Uterus (tissue), 4 donors: ENCODE results near the gene FBXL3. TPM values are rescaled to one million over a fixed set of nuclear protein-coding genes. Genes with fewer than 3 reads are reported as not detected.
A peak's percentile ranks its signal among the peaks of the same experiment; 100 is the strongest.

Experiments used
- DNase-seq, 2 donors: peaks; one replicate each; pipeline ENCODE4 v3.0.0-alpha.2; 2019 to 2020
- H3K27ac ChIP-seq, 2 donors: fragments of 200-600 bp; sonication (generic); 1 replicate in 1 of 2; 2 replicates in 1 of 2; pipeline ENCODE4 v1.5.1; 2016 to 2018
- H3K27me3 ChIP-seq, 2 donors: fragments of 200-600 bp; sonication (generic); one replicate each; pipeline ENCODE4 v1.5.1; 2018 to 2019; ENCODE audit warnings: control low read depth in 1 of 2
- H3K36me3 ChIP-seq, 2 donors: fragments of 200-600 bp; sonication (generic); one replicate each; pipeline ENCODE4 v1.5.1; 2019; ENCODE audit warnings: control low read depth in 1 of 2
- H3K4me1 ChIP-seq, 2 donors: fragments of 200-600 bp; sonication (generic); one replicate each; pipeline ENCODE4 v1.5.1; 2018 to 2019; ENCODE audit warnings: control low read depth in 1 of 2
- H3K4me3 ChIP-seq, 2 donors: fragments of 200-600 bp; sonication (generic); 1 replicate in 1 of 2; 2 replicates in 1 of 2; pipeline ENCODE4 v1.5.1; 2018 to 2019; ENCODE audit warnings: mild to moderate bottlenecking in 1 of 2
- H3K9me3 ChIP-seq, 2 donors: fragments of 200-600 bp; sonication (generic); one replicate each; pipeline ENCODE4 v1.5.1; 2019; ENCODE audit warnings: control low read depth in 1 of 2
- POLR2A ChIP-seq, 2 donors: fragments of 450-650 bp; IDR thresholded peaks; one replicate each; pipeline ENCODE4 v1.6.1; 2016; ENCODE audit warnings: antibody characterized with exemption in 2 of 2, mild to moderate bottlenecking in 1 of 2, moderate library complexity in 1 of 2
- intact Hi-C: fragments of 100-400 bp; cut with DNase I; formaldehyde crosslinking; loops from one replicate; pipeline ENCODE4 v1.15.1; 2023; ENCODE audit warnings: low total_unique reads
- total RNA-seq, 4 donors: library from RNA; depleted of rRNA in 3 of 4; stranded (reverse); fragments of >200 nt in 3 of 4; gene quantifications; one replicate each; pipeline versions ENCODE4 v1.1.0 to v1.2.4, GENCODE V29; 2014 to 2023
- TF ChIP-seq, protein P1 (sequence below), 4 experiments: fragments of 200-600 bp in 2 of 4; fragments of 450-650 bp in 2 of 4; sonication (generic) in 2 of 4; IDR thresholded peaks; one replicate each; pipeline ENCODE4 v1.5.1; 2016 to 2019; ENCODE audit warnings: antibody characterized with exemption in 4 of 4, mild to moderate bottlenecking in 2 of 4, moderate library complexity in 1 of 4
- donor health status: DM: yes; HTN: yes; CAD: no.

Gene FBXL3
- total RNA-seq, 4 donors from 2014 or later: 62.8 to 158 (median 92.3) TPM

DNA sequence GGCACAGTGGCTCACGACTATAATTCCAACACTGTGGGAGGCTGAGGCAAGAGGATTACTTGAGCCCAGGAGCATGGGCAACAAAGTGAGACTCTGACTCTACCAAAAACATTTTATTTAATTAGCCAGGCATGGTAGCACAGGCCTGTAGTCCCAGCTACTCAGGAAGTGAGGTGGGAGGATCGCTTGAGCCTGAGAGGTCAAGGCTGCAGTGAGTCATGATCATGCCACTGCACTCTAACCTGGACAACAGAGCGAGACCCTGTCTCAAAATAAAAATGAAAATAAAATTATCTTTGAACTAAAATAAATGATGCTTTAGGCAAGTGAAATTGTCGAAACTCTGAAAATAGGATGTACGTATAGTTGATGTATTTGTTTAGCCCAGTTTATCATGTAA is 43.3 kb downstream of the FBXL3 start:
- DNase-seq: no peak
- Histone ChIP-seq H3K36me3 (no peaks in the 10 kb centered on the region), H3K4me1 (no peaks in the 10 kb centered on the region), H3K27me3 (no peaks in the 10 kb centered on the region), H3K9me3 (no peaks in the 10 kb centered on the region), H3K4me3 (no peak overlapping the region), H3K27ac (no peak overlapping the region)
- intact Hi-C loops: no loop called here
- no peak for TF ChIP-seq POLR2A (IDR thresholded peaks at IDR 0.05)

DNA sequence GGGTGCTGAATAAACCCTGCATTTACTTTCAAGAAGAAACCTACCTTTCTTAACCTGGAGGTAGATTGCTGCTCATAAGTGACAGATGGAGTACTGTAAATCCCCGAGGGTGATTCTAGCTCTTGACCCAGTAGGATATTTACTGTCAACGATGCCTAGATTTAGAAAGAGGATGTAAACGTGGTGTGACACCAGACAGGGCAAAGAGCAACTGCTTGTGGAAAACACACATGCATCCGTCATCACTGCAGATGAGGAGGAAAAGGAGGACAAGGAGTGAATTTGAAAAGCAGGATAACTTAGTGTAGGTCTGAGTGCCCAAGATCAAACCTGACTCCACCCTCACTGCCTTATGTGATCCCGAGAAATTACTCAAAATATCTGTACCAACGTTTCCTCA is 44.9 kb downstream of the FBXL3 start:
- H3K4me3 ChIP-seq: no peak overlapping the region
- no peaks in the 10 kb centered on the region for H3K9me3 ChIP-seq
- no peak overlapping the region for H3K27ac ChIP-seq
- TF ChIP-seq, protein P1, sequence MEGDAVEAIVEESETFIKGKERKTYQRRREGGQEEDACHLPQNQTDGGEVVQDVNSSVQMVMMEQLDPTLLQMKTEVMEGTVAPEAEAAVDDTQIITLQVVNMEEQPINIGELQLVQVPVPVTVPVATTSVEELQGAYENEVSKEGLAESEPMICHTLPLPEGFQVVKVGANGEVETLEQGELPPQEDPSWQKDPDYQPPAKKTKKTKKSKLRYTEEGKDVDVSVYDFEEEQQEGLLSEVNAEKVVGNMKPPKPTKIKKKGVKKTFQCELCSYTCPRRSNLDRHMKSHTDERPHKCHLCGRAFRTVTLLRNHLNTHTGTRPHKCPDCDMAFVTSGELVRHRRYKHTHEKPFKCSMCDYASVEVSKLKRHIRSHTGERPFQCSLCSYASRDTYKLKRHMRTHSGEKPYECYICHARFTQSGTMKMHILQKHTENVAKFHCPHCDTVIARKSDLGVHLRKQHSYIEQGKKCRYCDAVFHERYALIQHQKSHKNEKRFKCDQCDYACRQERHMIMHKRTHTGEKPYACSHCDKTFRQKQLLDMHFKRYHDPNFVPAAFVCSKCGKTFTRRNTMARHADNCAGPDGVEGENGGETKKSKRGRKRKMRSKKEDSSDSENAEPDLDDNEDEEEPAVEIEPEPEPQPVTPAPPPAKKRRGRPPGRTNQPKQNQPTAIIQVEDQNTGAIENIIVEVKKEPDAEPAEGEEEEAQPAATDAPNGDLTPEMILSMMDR (IDR thresholded peaks at IDR 0.05): no peak
- no peak for TF ChIP-seq POLR2A (IDR thresholded peaks at IDR 0.05)
- DNase-seq: no peak
- H3K36me3 ChIP-seq: no peaks in the 10 kb centered on the region
- intact Hi-C loops: no loop called here
- no peaks in the 10 kb centered on the region for H3K4me1 ChIP-seq
- no peaks in the 10 kb centered on the region for H3K27me3 ChIP-seq

DNA sequence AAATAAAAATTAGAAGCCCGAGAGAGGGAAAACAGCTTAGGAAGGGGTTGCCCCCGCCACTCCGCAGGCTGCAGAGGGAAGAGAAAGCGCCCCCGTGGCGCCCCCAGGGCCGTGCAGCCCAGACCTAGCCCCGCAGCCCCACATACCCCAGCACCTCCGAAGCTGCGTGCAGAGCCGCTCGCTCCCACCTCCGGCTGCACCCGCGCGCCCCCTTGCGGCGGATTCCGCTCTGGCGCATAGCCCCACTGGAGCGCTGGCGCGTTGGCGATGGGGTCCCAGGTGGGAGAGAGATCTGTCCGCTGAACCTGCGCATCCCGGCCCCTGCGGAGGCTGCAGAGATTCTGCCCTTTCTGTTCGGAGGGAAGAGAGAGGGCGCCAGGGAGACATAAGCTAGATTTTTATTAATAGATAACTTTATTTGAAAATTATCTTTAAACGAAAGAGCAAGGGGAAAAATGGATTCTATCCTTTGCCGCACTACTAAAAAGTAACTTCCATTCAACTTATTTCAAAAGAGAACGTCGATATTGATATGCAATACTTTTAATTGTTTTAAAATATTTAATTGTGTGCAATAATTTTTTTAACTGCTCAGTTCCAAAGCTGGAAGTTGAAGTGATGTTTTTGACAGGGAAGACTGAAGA is 46.8 kb downstream of the FBXL3 start:
- Histone ChIP-seq H3K36me3 (no peaks in the 10 kb centered on the region), H3K4me1 (no peaks in the 10 kb centered on the region), H3K4me3 (peak overlapping the region in 1 of 2 donors; percentile 22), H3K27me3 (no peaks in the 10 kb centered on the region), H3K27ac (no peak overlapping the region), H3K9me3 (no peaks in the 10 kb centered on the region)
- intact Hi-C loops: no loop called here
- DNase-seq: peak; percentile 62 to 79
- TF ChIP-seq, protein P1 (IDR thresholded peaks at IDR 0.05): peak; percentile 78 to 96 (median 87)
- no peak for TF ChIP-seq POLR2A (IDR thresholded peaks at IDR 0.05)

DNA sequence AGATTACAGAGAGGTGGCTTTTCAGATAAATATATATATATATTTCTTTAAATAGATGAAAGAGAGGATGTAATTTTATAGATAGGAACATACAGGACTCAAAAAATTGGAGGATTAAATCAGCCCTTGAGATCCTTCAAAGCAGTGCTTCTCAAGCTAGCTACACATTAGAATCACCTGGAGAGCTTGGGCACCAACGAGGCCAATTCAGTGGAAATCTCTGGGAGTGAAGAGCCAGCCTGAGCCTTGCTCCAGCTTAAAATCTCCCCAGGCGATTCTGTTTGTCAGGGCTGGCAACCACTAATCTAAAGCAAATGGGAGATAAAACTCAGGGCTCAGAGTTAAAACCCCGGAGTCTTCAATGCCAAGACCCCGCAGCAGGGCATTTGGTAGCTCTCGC is 50.0 kb downstream of the FBXL3 start:
- no peak for DNase-seq
- H3K4me3 ChIP-seq: no peak overlapping the region
- no peaks in the 10 kb centered on the region for H3K27me3 ChIP-seq
- TF ChIP-seq, protein P1 (IDR thresholded peaks at IDR 0.05): no peak
- no peak for TF ChIP-seq POLR2A (IDR thresholded peaks at IDR 0.05)
- intact Hi-C loops: no loop called here
- H3K4me1 ChIP-seq: no peaks in the 10 kb centered on the region
- H3K9me3 ChIP-seq: no peaks in the 10 kb centered on the region
- H3K36me3 ChIP-seq: no peaks in the 10 kb centered on the region
- no peak overlapping the region for H3K27ac ChIP-seq

DNA sequence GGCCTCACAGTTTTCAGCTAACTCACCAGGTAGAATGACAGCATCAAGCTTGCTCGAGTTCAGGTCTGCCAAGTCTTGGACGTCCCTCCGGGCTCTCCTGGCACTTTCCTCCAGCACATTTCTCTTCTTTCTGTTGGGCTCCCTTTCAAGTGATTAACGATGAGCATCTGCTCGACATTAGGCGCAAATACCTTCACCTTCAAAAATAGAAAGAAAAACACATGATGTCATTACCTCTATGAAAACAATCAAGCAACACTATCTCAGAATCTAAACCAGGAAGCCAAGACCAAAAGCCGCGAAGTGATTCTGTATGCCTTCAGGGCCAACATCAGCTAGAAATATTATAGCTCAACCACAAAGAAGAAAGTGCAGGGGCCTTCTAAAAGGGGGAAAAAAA is 50.5 kb downstream of the FBXL3 start:
- H3K4me1 ChIP-seq: no peaks in the 10 kb centered on the region
- no peaks in the 10 kb centered on the region for H3K36me3 ChIP-seq
- no peak overlapping the region for H3K27ac ChIP-seq
- H3K9me3 ChIP-seq: no peaks in the 10 kb centered on the region
- H3K27me3 ChIP-seq: no peaks in the 10 kb centered on the region
- DNase-seq: no peak
- no peak for TF ChIP-seq POLR2A (IDR thresholded peaks at IDR 0.05)
- TF ChIP-seq, protein P1 (IDR thresholded peaks at IDR 0.05): no peak
- intact Hi-C loops: no loop called here
- H3K4me3 ChIP-seq: no peak overlapping the region

DNA sequence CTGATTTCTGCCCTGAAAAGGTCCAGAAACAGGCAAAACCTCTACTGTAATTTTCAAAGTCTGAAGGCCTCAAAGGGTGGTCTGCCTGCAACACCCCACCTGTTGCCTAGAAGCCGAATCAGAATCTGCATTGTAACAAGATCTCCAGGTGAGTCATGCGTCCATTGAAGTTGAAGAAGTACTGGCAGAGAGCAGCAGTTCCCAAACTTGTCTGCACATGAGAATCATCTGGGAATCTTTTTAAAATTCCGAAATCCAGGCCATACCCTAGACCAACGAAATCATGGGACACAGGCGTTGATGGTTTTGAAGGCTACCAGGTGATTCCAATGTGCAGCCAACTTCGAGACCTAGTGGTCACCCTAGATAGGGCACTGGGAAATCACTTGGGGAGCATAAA is 51.1 kb downstream of the FBXL3 start:
- DNase-seq: no peak
- H3K4me1 ChIP-seq: no peaks in the 10 kb centered on the region
- no peaks in the 10 kb centered on the region for H3K36me3 ChIP-seq
- intact Hi-C loops: no loop called here
- H3K27me3 ChIP-seq: no peaks in the 10 kb centered on the region
- H3K9me3 ChIP-seq: no peaks in the 10 kb centered on the region
- TF ChIP-seq POLR2A (IDR thresholded peaks at IDR 0.05): no peak
- TF ChIP-seq, protein P1 (IDR thresholded peaks at IDR 0.05): no peak
- H3K27ac ChIP-seq: no peak overlapping the region
- no peak overlapping the region for H3K4me3 ChIP-seq
